IgD-negative memory B cell (primary cell): ENCODE measurements around the gene PPP1R26. TPM values are rescaled to one million over a fixed set of nuclear protein-coding genes. Genes with fewer than 3 reads are reported as not detected.
"Not testable (repeated sequence)": the region's sequence is repeated elsewhere in the genome, so short reads cannot be mapped to it uniquely, and the experiment has no call there.

Source experiments
- H3K27ac Mint-ChIP-seq, 3 donors: one replicate each; pipeline ENCODE4 v1.8.0; 2020 to 2022; ENCODE audit warnings: mild to moderate bottlenecking in 3 of 3, mixed read lengths in 3 of 3, moderate library complexity in 1 of 3
- H3K27me3 Mint-ChIP-seq: one replicate; pipeline ENCODE4 v1.8.0; 2021; ENCODE audit warnings: mixed read lengths
- H3K36me3 Mint-ChIP-seq: one replicate; pipeline ENCODE4 v1.8.0; 2020; ENCODE audit warnings: mild to moderate bottlenecking, mixed read lengths
- H3K4me1 Mint-ChIP-seq, 3 donors: one replicate each; pipeline ENCODE4 v1.8.0; 2020 to 2022; ENCODE audit warnings: mixed read lengths in 3 of 3, mild to moderate bottlenecking in 1 of 3
- H3K4me3 Mint-ChIP-seq, 4 donors: one replicate each; pipeline ENCODE4 v1.8.0; 2020 to 2022; ENCODE audit warnings: mild to moderate bottlenecking in 4 of 4, mixed read lengths in 4 of 4, moderate library complexity in 3 of 4
- H3K9me3 Mint-ChIP-seq, 3 donors: one replicate each; pipeline ENCODE4 v1.8.0; 2020 to 2021; ENCODE audit warnings: mixed read lengths in 3 of 3, mild to moderate bottlenecking in 1 of 3
- polyA plus RNA-seq: library from polyadenylated mRNA; unstranded; fragments of 300-500 nt; fragmentation: Illumina TruSeq; gene quantifications from one replicate; pipeline ENCODE4 v1.2.3, GENCODE V29; 2021

Gene PPP1R26
- polyA plus RNA-seq, 1 donor from 2014 or later: 1.7 TPM

- H3K9me3 Mint-ChIP-seq: no peaks in the 10 kb centered on the region
- peak overlapping the region in 3 of 4 donors; percentile 8 to 80 (median 78) for H3K4me3 Mint-ChIP-seq
- H3K27ac Mint-ChIP-seq: peak overlapping the region in 2 of 3 donors; percentile 53 to 67
- no peaks in the 10 kb centered on the region for H3K27me3 Mint-ChIP-seq
- peaks cover 5% of the 10 kb centered on the region for H3K36me3 Mint-ChIP-seq
- H3K4me1 Mint-ChIP-seq: peaks cover 0 to 9% (median 6%) of the 10 kb centered on the region in 3 donors
These were observed 23.3 kb downstream of the PPP1R26 start for GRCh38 chr9:135502873-135503321.

- H3K9me3 Mint-ChIP-seq: no peaks in the 10 kb centered on the region
- H3K36me3 Mint-ChIP-seq: peaks cover 5% of the 10 kb centered on the region
- no peaks in the 10 kb centered on the region for H3K27me3 Mint-ChIP-seq
- peak overlapping the region in 2 of 3 donors; percentile 43 to 67 for H3K27ac Mint-ChIP-seq
- H3K4me3 Mint-ChIP-seq: peak overlapping the region in 3 of 4 donors; percentile 12 to 80 (median 43)
- peaks cover 0 to 9% (median 6%) of the 10 kb centered on the region in 3 donors for H3K4me1 Mint-ChIP-seq
These were observed 24.0 kb downstream of the PPP1R26 start for GRCh38 chr9:135503371-135504261.

- Mint-ChIP-seq H3K9me3 (peaks cover 4 to 9% (median 7%) of the 10 kb centered on the region in 3 donors), H3K4me1 (peaks cover 0 to 9% (median 4%) of the 10 kb centered on the region in 3 donors), H3K27me3 (peaks cover 3% of the 10 kb centered on the region), H3K4me3 (peak overlapping the region in 1 of 4 donors; percentile 80), H3K36me3 (peaks cover 5% of the 10 kb centered on the region), H3K27ac (peak overlapping the region in 2 of 3 donors; percentile 22 to 45)
These were observed 25.0 kb downstream of the PPP1R26 start for GRCh38 chr9:135504262-135505243.

GRCh38 chr9:135505406-135506187, 26.0 kb downstream of the PPP1R26 start:
- Mint-ChIP-seq H3K27ac (peak overlapping the region in 1 of 3 donors; percentile 45), H3K4me1 (peaks cover 0 to 9% (median 4%) of the 10 kb centered on the region in 3 donors), H3K27me3 (peaks cover 3% of the 10 kb centered on the region), H3K4me3 (peak overlapping the region in 1 of 4 donors; percentile 70), H3K9me3 (peaks cover 5 to 10% (median 9%) of the 10 kb centered on the region in 3 donors), H3K36me3 (peaks cover 5% of the 10 kb centered on the region)

- Mint-ChIP-seq H3K9me3 (peaks cover 5 to 17% (median 9%) of the 10 kb centered on the region in 3 donors), H3K36me3 (peaks cover 5% of the 10 kb centered on the region), H3K27me3 (peaks cover 3% of the 10 kb centered on the region), H3K27ac (no peak overlapping the region), H3K4me1 (peaks cover 0 to 8% (median 4%) of the 10 kb centered on the region in 3 donors), H3K4me3 (no peak overlapping the region)
These were observed 26.9 kb downstream of the PPP1R26 start for GRCh38 chr9:135506327-135507103.

GRCh38 chr9:135507104-135508035, 27.8 kb downstream of the PPP1R26 start:
- peaks cover 5 to 17% (median 9%) of the 10 kb centered on the region in 3 donors for H3K9me3 Mint-ChIP-seq
- H3K4me1 Mint-ChIP-seq: peaks cover 0 to 3% (median 3%) of the 10 kb centered on the region in 3 donors
- peak overlapping the region in 1 of 4 donors; percentile 38 for H3K4me3 Mint-ChIP-seq
- H3K36me3 Mint-ChIP-seq: peaks cover 5% of the 10 kb centered on the region
- H3K27me3 Mint-ChIP-seq: peaks cover 3% of the 10 kb centered on the region
- no peak overlapping the region for H3K27ac Mint-ChIP-seq

GRCh38 chr9:135508211-135508820, 28.7 kb downstream of the PPP1R26 start:
- Mint-ChIP-seq H3K9me3 (peaks cover 5 to 17% (median 9%) of the 10 kb centered on the region in 3 donors), H3K27ac (no peak overlapping the region), H3K27me3 (peaks cover 3% of the 10 kb centered on the region), H3K36me3 (peaks cover 5% of the 10 kb centered on the region), H3K4me3 (peak overlapping the region in 1 of 4 donors; percentile 38), H3K4me1 (peaks cover 0 to 6% (median 5%) of the 10 kb centered on the region in 3 donors)

- Mint-ChIP-seq H3K27me3 (peaks cover 3% of the 10 kb centered on the region), H3K9me3 (peaks cover 5 to 17% (median 9%) of the 10 kb centered on the region in 3 donors), H3K36me3 (peaks cover 5% of the 10 kb centered on the region), H3K4me1 (peaks cover 0 to 6% (median 5%) of the 10 kb centered on the region in 3 donors), H3K27ac (no peak overlapping the region), H3K4me3 (no peak overlapping the region)
These were observed 29.9 kb downstream of the PPP1R26 start for GRCh38 chr9:135509458-135509857.

- Mint-ChIP-seq H3K4me1 (peaks cover 0 to 4% (median 3%) of the 10 kb centered on the region in 3 donors), H3K27me3 (peaks cover 3% of the 10 kb centered on the region), H3K27ac (no peak overlapping the region), H3K4me3 (no peak overlapping the region), H3K36me3 (no peaks in the 10 kb centered on the region), H3K9me3 (peaks cover 5 to 17% (median 9%) of the 10 kb centered on the region in 3 donors)
These were observed 32.6 kb downstream of the PPP1R26 start for GRCh38 chr9:135512241-135512603.

- peaks cover 0 to 4% (median 3%) of the 10 kb centered on the region in 3 donors for H3K4me1 Mint-ChIP-seq
- H3K9me3 Mint-ChIP-seq: peaks cover 5 to 17% (median 9%) of the 10 kb centered on the region in 3 donors
- no peaks in the 10 kb centered on the region for H3K36me3 Mint-ChIP-seq
- peaks cover 3% of the 10 kb centered on the region for H3K27me3 Mint-ChIP-seq
- H3K4me3 Mint-ChIP-seq: no peak overlapping the region
- H3K27ac Mint-ChIP-seq: no peak overlapping the region
These were observed 33.3 kb downstream of the PPP1R26 start for GRCh38 chr9:135512904-135513303.

GRCh38 chr9:135513351-135513846, 33.8 kb downstream of the PPP1R26 start:
- Mint-ChIP-seq H3K27ac (no peak overlapping the region), H3K36me3 (no peaks in the 10 kb centered on the region), H3K4me1 (peaks cover 0 to 4% (median 3%) of the 10 kb centered on the region in 3 donors), H3K4me3 (no peak overlapping the region), H3K27me3 (peaks cover 3% of the 10 kb centered on the region), H3K9me3 (peaks cover 5 to 17% (median 9%) of the 10 kb centered on the region in 3 donors)

GRCh38 chr9:135513906-135514305, 34.3 kb downstream of the PPP1R26 start:
- H3K27me3 Mint-ChIP-seq, H3K4me1 Mint-ChIP-seq, H3K27ac Mint-ChIP-seq, H3K36me3 Mint-ChIP-seq: not testable (repeated sequence)
- peak overlapping the region in 1 of 4 donors; percentile 22 for H3K4me3 Mint-ChIP-seq
- peaks cover 5 to 14% (median 9%) of the 10 kb centered on the region in 3 donors for H3K9me3 Mint-ChIP-seq
